ENCODE data around the gene GIPC3. TPM values are rescaled to one million over a fixed set of nuclear protein-coding genes. Genes with fewer than 3 reads are reported as not detected.
A peak's percentile ranks its signal among the peaks of the same experiment; 100 is the strongest.

Gene GIPC3
- total and polyA plus RNA-seq, 2 of the 8 experiments (the other 6 are each of a cell fraction or from before 2014, with no cell fraction given): 1.0 to 1.2 TPM

- TF ChIP-seq PHF8 (conservative IDR thresholded peaks at IDR 0.05; ENCODE audit: low read depth, low read length) (peak; percentile 99), NRF1 (IDR thresholded peaks at IDR 0.05; ENCODE audit: low read depth, low read length) (no peak), TBP (IDR thresholded peaks at IDR 0.05; ENCODE audit: low read depth, low read length) (peak; percentile 75), JUN (IDR thresholded peaks at IDR 0.05; ENCODE audit: low read depth, low read length) (no peak), BACH1 (IDR thresholded peaks at IDR 0.05; ENCODE audit: low read length) (no peak), RNF2 (IDR thresholded peaks at IDR 0.05; ENCODE audit: borderline replicate concordance, low read depth, low read length, missing control alignments, poor library complexity, severe bottlenecking) (no peak), ASH2L (IDR thresholded peaks at IDR 0.05; ENCODE audit: low read length) (peak; percentile 93), SP4 (IDR thresholded peaks at IDR 0.05; ENCODE audit: low read length) (peak; percentile 100), TAF7 (optimal IDR thresholded peaks at IDR 0.05; ENCODE audit: borderline replicate concordance, low read depth, low read length) (peak; percentile 84), NANOG (IDR thresholded peaks at IDR 0.05; ENCODE audit: insufficient read depth, low read depth, low read length, poor library complexity, severe bottlenecking) (no peak), POLR2A (IDR thresholded peaks at IDR 0.05; ENCODE audit: control extremely low read depth in 1 of 2, low read depth in 2 of 2, low read length in 2 of 2) (peak in 1 of 2 experiments; percentile 92; a peak in 2 of 3 replicates), ATF3 (IDR thresholded peaks at IDR 0.05; ENCODE audit: insufficient read depth, low read depth, low read length) (peak; percentile 82), SIRT6 (IDR thresholded peaks at IDR 0.05; ENCODE audit: low read length) (no peak), SUZ12 (IDR thresholded peaks at IDR 0.05; ENCODE audit: low read length) (no peak), SIN3A (conservative IDR thresholded peaks at IDR 0.05 in 1 of 2, IDR thresholded peaks at IDR 0.05 in 1 of 2; ENCODE audit: low read depth in 1 of 2, low read length in 2 of 2) (peak in 1 of 2 experiments; percentile 82; a peak in 2 of 4 replicates), HDAC6 (IDR thresholded peaks at IDR 0.05; ENCODE audit: low read depth, low read length) (no peak), GTF2F1 (IDR thresholded peaks at IDR 0.05; ENCODE audit: borderline replicate concordance, low read depth, low read length) (0 out of 2 replicates have a peak, but pooled peaks have one; percentile 20)
- TF ChIP-seq, protein P1, sequence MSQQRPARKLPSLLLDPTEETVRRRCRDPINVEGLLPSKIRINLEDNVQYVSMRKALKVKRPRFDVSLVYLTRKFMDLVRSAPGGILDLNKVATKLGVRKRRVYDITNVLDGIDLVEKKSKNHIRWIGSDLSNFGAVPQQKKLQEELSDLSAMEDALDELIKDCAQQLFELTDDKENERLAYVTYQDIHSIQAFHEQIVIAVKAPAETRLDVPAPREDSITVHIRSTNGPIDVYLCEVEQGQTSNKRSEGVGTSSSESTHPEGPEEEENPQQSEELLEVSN (IDR thresholded peaks at IDR 0.05): no peak
- TF ChIP-seq, protein P2, sequence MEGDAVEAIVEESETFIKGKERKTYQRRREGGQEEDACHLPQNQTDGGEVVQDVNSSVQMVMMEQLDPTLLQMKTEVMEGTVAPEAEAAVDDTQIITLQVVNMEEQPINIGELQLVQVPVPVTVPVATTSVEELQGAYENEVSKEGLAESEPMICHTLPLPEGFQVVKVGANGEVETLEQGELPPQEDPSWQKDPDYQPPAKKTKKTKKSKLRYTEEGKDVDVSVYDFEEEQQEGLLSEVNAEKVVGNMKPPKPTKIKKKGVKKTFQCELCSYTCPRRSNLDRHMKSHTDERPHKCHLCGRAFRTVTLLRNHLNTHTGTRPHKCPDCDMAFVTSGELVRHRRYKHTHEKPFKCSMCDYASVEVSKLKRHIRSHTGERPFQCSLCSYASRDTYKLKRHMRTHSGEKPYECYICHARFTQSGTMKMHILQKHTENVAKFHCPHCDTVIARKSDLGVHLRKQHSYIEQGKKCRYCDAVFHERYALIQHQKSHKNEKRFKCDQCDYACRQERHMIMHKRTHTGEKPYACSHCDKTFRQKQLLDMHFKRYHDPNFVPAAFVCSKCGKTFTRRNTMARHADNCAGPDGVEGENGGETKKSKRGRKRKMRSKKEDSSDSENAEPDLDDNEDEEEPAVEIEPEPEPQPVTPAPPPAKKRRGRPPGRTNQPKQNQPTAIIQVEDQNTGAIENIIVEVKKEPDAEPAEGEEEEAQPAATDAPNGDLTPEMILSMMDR (IDR thresholded peaks at IDR 0.05; ENCODE audit: control extremely low read depth in 1 of 3, insufficient read depth in 1 of 3, low read depth in 1 of 3, low read length in 3 of 3): 0 out of 4 replicates have a peak, but pooled peaks of 1 of the 3 experiments have one; percentile 1
These were observed 41.4 kb downstream of the GIPC3 start, which contains the start of gene CACTIN (continued) for GRCh38 chr19:3626473-3627350.
